HepG2 (cell line): ENCODE data around the gene GAS6. TPM values are rescaled to one million over a fixed set of nuclear protein-coding genes. Genes with fewer than 3 reads are reported as not detected.

Experiments
- GATA4 ChIP-seq: sonication (generic); IDR thresholded peaks from 2 replicates; pipeline ENCODE4 v1.6.1; 2016; ENCODE audit warnings: antibody characterized with exemption, low read depth, borderline replicate concordance
- KIAA2018 ChIP-seq: sonication (generic); formaldehyde crosslinking; IDR thresholded peaks from 2 replicates; pipeline ENCODE4 v1.5.0; 2020; ENCODE audit warnings: mild to moderate bottlenecking, missing genetic modification reagents, borderline replicate concordance
- SAP130 ChIP-seq: IDR thresholded peaks from 2 replicates; pipeline ENCODE4 v1.6.1; 2016; ENCODE audit warnings: low read depth
- SP140L ChIP-seq: sonication (generic); formaldehyde crosslinking; IDR thresholded peaks from 2 replicates; pipeline ENCODE4 v1.4.0; 2020; ENCODE audit warnings: missing genetic modification reagents, borderline replicate concordance
- ZNF256 ChIP-seq: sonication (generic); formaldehyde crosslinking; conservative IDR thresholded peaks from 2 replicates; pipeline ENCODE4 v1.4.0; 2020; ENCODE audit warnings: missing genetic modification reagents
- ZNF558 ChIP-seq: sonication (generic); formaldehyde crosslinking; IDR thresholded peaks from 2 replicates; pipeline ENCODE4 v1.9.0; 2022; ENCODE audit warnings: mild to moderate bottlenecking, missing genetic modification reagents, borderline replicate concordance
- ZNF780A ChIP-seq: sonication (generic); formaldehyde crosslinking; IDR thresholded peaks from 2 replicates; pipeline ENCODE4 v1.8.0; 2022; ENCODE audit warnings: mild to moderate bottlenecking, missing genetic modification reagents, moderate library complexity
- polyA plus RNA-seq, 8 experiments: library from polyadenylated mRNA; depleted of rRNA in 3 of 8; stranded (reverse) in 7 of 8; unstranded in 1 of 8; fragments of >200 nt; fragmentation: Illumina TruSeq in 4 of 8; extraction: Trizol in 4 of 8; gene quantifications; 2 replicates each; pipeline versions ENCODE4 v1.2.1 to v1.2.3, GENCODE V29; 2011 to 2016; ENCODE audit warnings: low read depth in 4 of 8, missing spikeins in 1 of 8, mixed read lengths in 1 of 8; ENCODE audit not compliant: insufficient read depth in 1 of 8
- total RNA-seq, 5 experiments: library from RNA; depleted of rRNA; stranded (reverse); fragments of >200 nt; fragmentation: Illumina TruSeq; extraction: Trizol; gene quantifications; 2 replicates each; pipeline ENCODE4 v1.2.3, GENCODE V29; 2016; ENCODE audit warnings: low read depth in 1 of 5
- TF ChIP-seq, protein P1 (sequence below): sonication (generic); formaldehyde crosslinking; IDR thresholded peaks from 2 replicates; pipeline ENCODE4 v1.4.0; 2020; ENCODE audit warnings: missing genetic modification reagents, borderline replicate concordance

The GAS6 gene
- total and polyA plus RNA-seq, 2 of the 13 experiments (the other 11 are each of a cell fraction or from before 2014, with no cell fraction given) = 0.09 to 0.24 TPM

GRCh38 chr13:113809934-113810333 lies 53.9 kb downstream of the GAS6 start (continued):
- TF ChIP-seq SAP130 (CRISPR knock-in tag) (no peak), GATA4 (no peak), ZNF780A (CRISPR knock-in tag) (no peak), ZNF256 (CRISPR knock-in tag) (no peak), SP140L (CRISPR knock-in tag) (no peak), KIAA2018 (CRISPR knock-in tag) (no peak), ZNF558 (CRISPR knock-in tag) (no peak)
- TF ChIP-seq, protein P1, sequence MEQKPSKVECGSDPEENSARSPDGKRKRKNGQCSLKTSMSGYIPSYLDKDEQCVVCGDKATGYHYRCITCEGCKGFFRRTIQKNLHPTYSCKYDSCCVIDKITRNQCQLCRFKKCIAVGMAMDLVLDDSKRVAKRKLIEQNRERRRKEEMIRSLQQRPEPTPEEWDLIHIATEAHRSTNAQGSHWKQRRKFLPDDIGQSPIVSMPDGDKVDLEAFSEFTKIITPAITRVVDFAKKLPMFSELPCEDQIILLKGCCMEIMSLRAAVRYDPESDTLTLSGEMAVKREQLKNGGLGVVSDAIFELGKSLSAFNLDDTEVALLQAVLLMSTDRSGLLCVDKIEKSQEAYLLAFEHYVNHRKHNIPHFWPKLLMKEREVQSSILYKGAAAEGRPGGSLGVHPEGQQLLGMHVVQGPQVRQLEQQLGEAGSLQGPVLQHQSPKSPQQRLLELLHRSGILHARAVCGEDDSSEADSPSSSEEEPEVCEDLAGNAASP (CRISPR knock-in tag) = no peak
- TF ChIP-seq, all 625 proteins: peak for 0
